ENCODE data around the gene GRIN2C.

Gene GRIN2C

GRCh38 chr17:74863420-74864296 is 4.0 kb upstream of the GRIN2C start:
- DNase-seq, result no peak

- no peak for DNase-seq
Observed at GRCh38 chr17:74862919-74863318, 3.2 kb upstream of the GRIN2C start.

- DNase-seq, result peak; percentile 82 to 83
Observed at GRCh38 chr17:74862108-74862901, 2.6 kb upstream of the GRIN2C start.

GRCh38 chr17:74861662-74862107 is 2.0 kb upstream of the GRIN2C start:
- DNase-seq, result no peak

GRCh38 chr17:74860872-74861661 is 1.4 kb upstream of the GRIN2C start:
- DNase-seq, result peak in 1 of 2 experiments; percentile 39

- DNase-seq, result peak; percentile 34 to 45
Observed at GRCh38 chr17:74860229-74860871, 665 bp upstream of the GRIN2C start.

GRCh38 chr17:74858672-74859458 is 820 bp downstream of the GRIN2C start:
- no peak for DNase-seq

GRCh38 chr17:74857191-74857590 is 2.5 kb downstream of the GRIN2C start:
- no peak for DNase-seq

GRCh38 chr17:74856112-74856511 is 3.6 kb downstream of the GRIN2C start:
- DNase-seq, result no peak

GRCh38 chr17:74855323-74855722 is 4.4 kb downstream of the GRIN2C start:
- no peak for DNase-seq

GRCh38 chr17:74854792-74855191 is 4.9 kb downstream of the GRIN2C start:
- no peak for DNase-seq

GRCh38 chr17:74853669-74854068 is 6.0 kb downstream of the GRIN2C start:
- DNase-seq, result no peak

- no peak for DNase-seq
Observed at GRCh38 chr17:74853048-74853397, 6.7 kb downstream of the GRIN2C start.

- DNase-seq, result peak; percentile 65 to 75
Observed at GRCh38 chr17:74852237-74853047, 7.2 kb downstream of the GRIN2C start.

- no peak for DNase-seq
Observed at GRCh38 chr17:74851612-74852236, 8.0 kb downstream of the GRIN2C start.

- no peak for DNase-seq
Observed at GRCh38 chr17:74850914-74851313, 8.8 kb downstream of the GRIN2C start.

GRCh38 chr17:74850310-74850709 is 9.4 kb downstream of the GRIN2C start:
- DNase-seq, result no peak

GRCh38 chr17:74848656-74849399 is 10.9 kb downstream of the GRIN2C start:
- no peak for DNase-seq

GRCh38 chr17:74846621-74847020 is 13.1 kb downstream of the GRIN2C start:
- no peak for DNase-seq

GRCh38 chr17:74843352-74843627 is 16.4 kb downstream of the GRIN2C start:
- no peak for DNase-seq

Data from activated T-cell treated with anti-CD3 and anti-CD28 coated beads, Interleukin-2, amount 50 U/mL, for 48 hours (primary cell).